K562 treated with DMSO at 1 percent for 48 hours (cell line): Measurements from ENCODE around the gene EZR. TPM values are rescaled to one million over a fixed set of nuclear protein-coding genes. Genes with fewer than 3 reads are reported as not detected.

ENCODE experiments used
- total RNA-seq: library from RNA; unstranded; fragments of 300-600 nt; gene quantifications from 2 replicates; pipeline ENCODE4 v1.2.3, GENCODE V29; 2022; ENCODE audit warnings: low replicate concordance; ENCODE audit errors: extremely low read depth

The EZR gene
- not detected in 2 replicates for total RNA-seq

DNA sequence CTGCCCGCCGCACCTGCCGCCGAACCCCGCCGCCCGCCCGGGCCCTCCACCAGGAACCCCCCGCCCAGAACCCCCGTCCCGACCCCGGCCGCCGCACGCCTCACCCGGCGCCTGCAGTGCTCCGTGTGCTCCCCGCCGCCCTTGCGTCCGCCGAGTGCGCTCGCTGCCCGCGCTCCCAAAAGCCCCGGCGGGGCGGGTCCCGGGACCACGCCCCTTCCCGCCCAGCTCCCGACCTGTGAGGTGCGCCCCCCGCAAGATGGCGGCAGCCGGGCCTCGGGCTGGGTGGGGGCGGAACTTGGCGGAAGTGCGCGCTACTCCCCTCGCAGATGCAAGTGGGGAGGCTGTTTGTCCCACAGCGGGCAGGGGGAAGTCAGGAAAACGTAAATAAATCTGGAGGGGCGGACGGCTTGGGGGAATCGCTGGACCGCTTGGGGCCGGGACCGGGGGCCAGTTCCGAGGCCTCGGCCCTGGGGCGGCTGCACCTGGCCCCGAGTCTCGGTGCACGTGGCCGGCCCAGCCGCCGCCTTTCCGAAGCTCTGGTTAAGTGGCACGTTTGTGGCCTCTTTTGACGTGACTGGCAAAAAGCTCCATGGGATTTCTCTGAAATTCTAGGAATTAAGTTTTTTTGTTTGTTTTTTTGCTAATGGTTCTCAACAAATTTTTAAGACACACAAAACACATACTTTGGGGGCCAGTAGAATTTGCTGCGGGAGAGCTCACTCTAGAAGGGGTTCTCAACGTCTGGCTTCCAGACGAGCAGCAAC lies at the start of gene EZR:
Gene EZR (minus strand): TSS at position 156 of the 764 bp plus-strand sequence. CDS start 1,275 bp downstream, outside the sequence.

Other genes starting within 250 kb of the EZR start
- gene DYNLT1, start 174.6 kb downstream of the EZR start, total RNA-seq = not detected in 2 replicates
- not detected in 2 replicates for gene SYTL3, start 169.3 kb downstream of the EZR start, total RNA-seq
- not detected in 2 replicates for gene RSPH3, start 180.8 kb upstream of the EZR start, total RNA-seq
- gene TAGAP, start 225.6 kb upstream of the EZR start, total RNA-seq = not detected in 2 replicates